H1 (cell line): ENCODE results near the gene TMBIM6. TPM values are rescaled to one million over a fixed set of nuclear protein-coding genes. Genes with fewer than 3 reads are reported as not detected.

Experiments
- CREB1 ChIP-seq: IDR thresholded peaks from 2 replicates; pipeline ENCODE4 v1.6.1; 2012; ENCODE audit warnings: inconsistent platforms
- RXRA ChIP-seq: IDR thresholded peaks from 2 replicates; pipeline ENCODE4 v1.6.1; 2011; ENCODE audit warnings: low read depth, mild to moderate bottlenecking, low read length, moderate library complexity; ENCODE audit not compliant: insufficient read depth
- polyA plus RNA-seq, 7 experiments: library from polyadenylated mRNA; depleted of rRNA in 3 of 7; stranded (reverse) in 5 of 7; unstranded in 2 of 7; fragments of >200 nt in 5 of 7; fragments of 200-250 nt in 2 of 7; gene quantifications; 1 replicate in 5 of 7; 2 replicates in 1 of 7; 4 replicates in 1 of 7; pipeline versions ENCODE4 v1.2.1 to v1.2.3, GENCODE V29; 2011 to 2013; ENCODE audit warnings: missing spikeins in 2 of 7, mixed read lengths in 2 of 7
- total RNA-seq: library from RNA; stranded (reverse); fragmentation: NEBNext Ultra II Directional; extraction: Animal tissue kit (Norgen Biotek cat#: 25700); gene quantifications from 2 replicates; pipeline ENCODE4 v1.2.1, GENCODE V29; 2021

TMBIM6 gene
- total and polyA plus RNA-seq, 2 of the 8 experiments (the other 6 are each of a cell fraction or from before 2014, with no cell fraction given), result 423 to 556 TPM

- TF ChIP-seq RXRA, result no peak
- TF ChIP-seq CREB1, result no peak
These were observed 36.0 kb downstream of the TMBIM6 start (continued) for GRCh38 chr12:49777341-49777740.
